Posterior vena cava (tissue), 2 donors: Measurements from ENCODE around the gene RUSC1. TPM values are rescaled to one million over a fixed set of nuclear protein-coding genes. Genes with fewer than 3 reads are reported as not detected.

Experiments used
- DNase-seq: peaks from one replicate; pipeline ENCODE4 v3.0.0-alpha.2; 2020; ENCODE audit warnings: low spot score
- intact Hi-C, 2 donors: fragments of 100-400 bp; cut with DNase I; formaldehyde crosslinking; loops; one replicate each; pipeline versions ENCODE4 v1.14.1 to v1.14.2; 2022 to 2023
- long read RNA-seq, 2 donors: library from polyadenylated mRNA; unstranded; transcript quantifications; one replicate each; pipeline ENCODE4 v2.0.0, GENCODE V29; 2020 to 2021
- total RNA-seq, 2 donors: library from RNA; stranded (reverse); fragmentation: NEBNext Ultra II Directional; extraction: Animal tissue kit (Norgen Biotek cat#: 25700); gene quantifications; one replicate each; pipeline ENCODE4 v1.2.1, GENCODE V29; 2021
- donor health status: DM: yes; HTN: yes; CAD: no.
- donor health status: DM: yes; HTN: yes; CAD: no.

Gene RUSC1, protein sequence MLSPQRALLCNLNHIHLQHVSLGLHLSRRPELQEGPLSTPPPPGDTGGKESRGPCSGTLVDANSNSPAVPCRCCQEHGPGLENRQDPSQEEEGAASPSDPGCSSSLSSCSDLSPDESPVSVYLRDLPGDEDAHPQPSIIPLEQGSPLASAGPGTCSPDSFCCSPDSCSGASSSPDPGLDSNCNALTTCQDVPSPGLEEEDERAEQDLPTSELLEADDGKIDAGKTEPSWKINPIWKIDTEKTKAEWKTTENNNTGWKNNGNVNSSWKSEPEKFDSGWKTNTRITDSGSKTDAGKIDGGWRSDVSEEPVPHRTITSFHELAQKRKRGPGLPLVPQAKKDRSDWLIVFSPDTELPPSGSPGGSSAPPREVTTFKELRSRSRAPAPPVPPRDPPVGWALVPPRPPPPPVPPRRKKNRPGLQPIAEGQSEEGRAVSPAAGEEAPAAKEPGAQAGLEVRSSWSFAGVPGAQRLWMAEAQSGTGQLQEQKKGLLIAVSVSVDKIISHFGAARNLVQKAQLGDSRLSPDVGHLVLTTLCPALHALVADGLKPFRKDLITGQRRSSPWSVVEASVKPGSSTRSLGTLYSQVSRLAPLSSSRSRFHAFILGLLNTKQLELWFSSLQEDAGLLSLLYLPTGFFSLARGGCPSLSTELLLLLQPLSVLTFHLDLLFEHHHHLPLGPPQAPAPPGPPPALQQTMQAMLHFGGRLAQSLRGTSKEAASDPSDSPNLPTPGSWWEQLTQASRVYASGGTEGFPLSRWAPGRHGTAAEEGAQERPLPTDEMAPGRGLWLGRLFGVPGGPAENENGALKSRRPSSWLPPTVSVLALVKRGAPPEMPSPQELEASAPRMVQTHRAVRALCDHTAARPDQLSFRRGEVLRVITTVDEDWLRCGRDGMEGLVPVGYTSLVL
- 10 to 100 TPM; 32.5 to 34.6 TPM for total RNA-seq
- long read RNA-seq, donor 1, partial matches to known transcripts = 5 of 17 reads
- long read RNA-seq, donor 1, other reads (novel, unspliced or antisense) = 6 of 17 reads
- long read RNA-seq, donor 2, transcript RUSC1-203 (9 exons, 1,968 nt) = major isoform, 17 of 75 reads
- long read RNA-seq, donor 2, transcript RUSC1-201 (8 exons, 2,163 nt) = minor isoform, 7 of 75 reads
- long read RNA-seq, donor 2, transcript RUSC1-202 (9 exons, 2,503 nt) = minor isoform, 10 of 75 reads
- long read RNA-seq, donor 2, transcript RUSC1-214 (8 exons, 1,700 nt) = minor isoform, 14 of 75 reads
- long read RNA-seq, donor 2, partial matches to known transcripts = 9 of 75 reads
- long read RNA-seq, donor 2, other reads (novel, unspliced or antisense) = 15 of 75 reads

DNA sequence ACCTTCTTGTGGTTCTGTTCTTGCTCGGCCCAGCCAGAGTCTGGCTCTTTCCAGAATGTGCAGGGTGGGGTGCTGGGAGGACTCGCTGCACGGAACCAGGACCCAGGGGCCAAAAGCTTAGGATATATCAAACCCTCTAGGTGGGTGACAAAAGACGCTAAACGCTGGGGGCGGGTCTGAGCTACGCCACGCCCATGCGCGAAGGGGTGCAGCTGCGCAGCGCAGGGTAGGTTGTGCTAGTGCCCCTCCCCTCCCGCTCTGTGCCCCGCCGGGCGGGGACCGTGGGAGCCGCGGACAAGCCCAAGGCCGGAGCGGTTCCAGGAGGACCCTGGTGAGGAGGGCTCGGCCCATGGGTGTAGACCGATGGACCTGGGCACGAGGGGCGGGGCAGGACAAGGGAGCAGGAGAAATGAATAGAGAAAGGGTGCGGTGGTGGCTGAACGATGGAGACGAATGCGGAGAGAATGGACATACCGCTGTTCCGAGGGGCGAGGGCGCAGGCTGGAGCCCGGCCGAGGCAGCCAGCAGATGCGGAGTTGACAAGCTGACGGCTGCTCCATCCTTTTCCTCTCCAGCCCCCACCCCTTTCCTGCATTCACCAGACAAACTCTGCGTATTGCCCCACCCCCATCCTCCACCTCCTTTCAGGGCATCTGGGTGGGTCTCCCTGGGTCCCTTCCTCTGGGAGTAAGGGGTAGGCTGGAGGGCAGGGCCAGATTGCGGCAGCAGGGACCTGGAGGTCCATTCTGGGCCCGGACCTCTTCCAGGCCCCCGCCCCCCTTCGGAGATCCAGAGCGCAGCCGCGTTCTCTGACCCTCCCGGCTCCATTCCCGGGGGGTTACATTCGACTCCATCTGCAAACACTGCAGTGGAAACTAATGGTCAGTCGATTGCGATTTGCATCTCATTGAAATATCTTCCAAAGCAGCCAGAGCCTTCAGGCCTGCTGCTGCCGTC is at the start of gene RUSC1:
Gene RUSC1, plus strand, starts transcription at position 234 of the 957 bp plus-strand sequence. CDS start 880 bp downstream, outside the sequence.
- intact Hi-C loops = loop anchor here (5.0 kb wide), 2 partner anchors 44 to 69 kb away; partner anchors contain the start of gene HCN3 (in 2 of the 2)
- DNase-seq = peak; percentile 93

DNA sequence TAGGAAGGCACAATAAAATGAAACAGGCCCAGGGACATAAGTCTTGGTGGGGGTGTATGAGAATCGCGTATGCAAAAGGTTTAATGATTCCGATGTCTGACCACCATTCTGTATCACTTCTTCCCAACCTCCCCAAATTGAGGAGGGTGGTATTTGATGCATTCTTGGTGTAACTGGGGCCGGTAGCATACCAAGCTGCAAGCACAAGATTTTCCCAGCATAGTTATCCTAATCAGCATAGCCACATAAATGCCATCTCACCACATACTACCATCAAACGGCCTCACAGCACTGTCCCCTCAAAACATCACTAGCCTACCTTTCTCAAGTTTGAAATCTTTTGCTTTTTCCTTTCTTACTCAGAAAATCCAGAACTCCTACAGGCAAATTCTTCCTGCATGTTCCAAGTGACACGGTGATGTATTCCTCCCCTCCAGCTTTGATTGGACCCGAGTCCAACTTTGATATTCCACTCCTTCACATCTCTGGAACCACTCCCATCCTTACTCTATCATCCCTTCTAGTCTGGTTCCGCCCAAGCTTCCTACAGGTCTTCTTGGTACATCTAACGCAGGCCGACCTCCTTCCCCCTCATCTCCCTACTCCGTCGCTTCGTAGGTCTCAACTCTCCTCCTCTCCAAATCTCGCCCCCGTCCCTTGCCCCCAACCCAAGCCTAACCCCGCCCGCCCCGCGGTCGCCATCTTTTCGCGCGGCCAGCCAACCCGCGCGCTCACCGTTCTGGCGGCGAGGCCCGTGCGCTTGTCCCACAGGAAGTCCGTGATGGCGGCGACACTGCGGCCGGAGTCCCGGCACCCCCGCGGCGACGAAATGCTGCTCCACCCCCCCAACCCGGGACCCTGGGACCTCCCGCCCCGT is 48.0 kb upstream of the RUSC1 start:
- intact Hi-C loops = no loop called here
- DNase-seq = peak; percentile 90

DNA sequence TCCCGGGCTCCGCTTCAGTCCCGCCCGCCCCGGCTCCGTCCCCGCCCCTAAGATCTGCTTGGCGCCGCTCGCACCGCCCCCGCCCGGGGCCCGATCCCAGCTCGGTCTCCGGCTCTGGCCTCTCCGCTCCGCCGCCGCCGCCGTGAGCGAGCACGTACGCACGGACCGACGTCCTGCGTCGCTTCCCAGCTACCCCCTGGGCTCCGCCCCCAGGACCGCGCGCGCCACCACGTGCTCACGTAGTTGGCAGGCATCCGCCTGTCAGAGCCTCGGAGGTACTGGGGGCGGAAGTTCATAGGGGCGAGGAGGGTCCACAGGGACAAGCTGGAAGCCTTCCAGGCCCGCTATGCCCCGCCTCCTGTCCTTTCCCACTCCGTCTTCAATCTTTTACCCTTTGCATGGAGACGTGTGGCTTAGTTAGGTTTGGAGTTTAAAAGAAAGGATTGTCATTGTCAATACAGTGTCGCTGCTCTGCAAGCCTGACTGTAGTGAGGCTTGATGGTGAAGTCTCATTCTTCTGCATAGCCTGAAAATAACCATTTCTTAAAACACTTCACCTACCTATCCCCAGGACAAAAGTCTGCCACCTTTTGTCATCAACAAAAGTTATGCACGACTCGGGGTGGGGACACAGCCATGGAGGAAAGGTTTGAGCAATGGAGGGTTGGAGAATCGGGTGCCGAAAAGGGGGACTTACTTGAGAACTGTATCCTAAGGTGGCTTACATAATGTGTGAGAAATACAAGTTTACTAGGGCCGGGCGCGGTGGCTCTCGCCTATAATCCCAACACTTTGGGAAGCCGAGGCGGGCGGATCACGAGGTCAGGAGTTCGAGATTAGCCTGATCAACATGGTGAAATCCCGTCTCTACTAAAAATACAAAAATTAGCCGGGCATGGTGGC is 47.1 kb upstream of the RUSC1 start, which contains the start of gene CLK2:
Gene CLK2, minus strand, starts transcription at position 162 of the 903 bp plus-strand sequence. CDS start 2,527 bp downstream, outside the sequence.
- peak; percentile 99 for DNase-seq

DNA sequence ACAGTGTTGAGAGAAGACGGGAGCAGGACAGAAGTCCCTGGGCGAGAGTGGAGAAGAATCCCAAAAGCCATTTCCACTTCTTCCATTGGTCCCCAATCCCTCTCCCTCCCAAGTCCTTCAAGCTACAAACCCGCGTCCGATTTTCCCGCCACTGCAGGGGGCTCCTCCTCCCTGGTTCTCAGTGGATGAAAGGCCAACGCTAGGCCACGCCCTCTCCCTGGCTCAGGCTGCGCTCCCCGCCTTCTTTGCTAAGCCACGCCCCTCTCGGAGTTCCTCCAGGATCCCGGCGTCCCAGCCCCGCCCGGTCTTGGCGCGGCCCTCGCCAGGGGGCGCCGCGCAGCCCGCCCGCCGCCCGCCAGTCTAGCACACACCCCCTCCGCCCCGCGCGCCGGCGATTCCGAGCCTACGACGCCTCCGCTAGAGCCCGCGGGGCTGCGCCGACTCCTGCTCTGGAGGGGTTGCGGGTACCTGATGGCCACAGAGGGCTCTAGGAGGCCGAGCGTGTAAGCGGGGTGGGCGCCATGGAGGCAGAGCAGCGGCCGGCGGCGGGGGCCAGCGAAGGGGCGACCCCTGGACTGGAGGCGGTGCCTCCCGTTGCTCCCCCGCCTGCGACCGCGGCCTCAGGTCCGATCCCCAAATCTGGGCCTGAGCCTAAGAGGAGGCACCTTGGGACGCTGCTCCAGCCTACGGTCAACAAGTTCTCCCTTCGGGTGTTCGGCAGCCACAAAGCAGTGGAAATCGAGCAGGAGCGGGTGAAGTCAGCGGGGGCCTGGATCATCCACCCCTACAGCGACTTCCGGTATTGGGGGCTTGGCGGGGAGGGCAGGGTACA is 43.4 kb upstream of the RUSC1 start, which contains the start of gene HCN3:
Gene HCN3, plus strand, starts transcription at position 394 of the 832 bp plus-strand sequence. Its CDS starts 128 bp downstream, at position 522.
- peak; percentile 99 for DNase-seq
- intact Hi-C loops = loop anchor here (5.0 kb wide), 1 partner anchor 45 kb away; the partner anchor contains the start of gene RUSC1 (in 2 of the 2)

More for the DNA sequence above, 47.1 kb upstream of the RUSC1 start, which contains the start of gene CLK2:
- intact Hi-C loops = loop anchor here in 1 of 2 donors (2.0 kb wide), 1 partner anchor 17 kb away; no protein-coding TSS in a partner anchor

DNA sequence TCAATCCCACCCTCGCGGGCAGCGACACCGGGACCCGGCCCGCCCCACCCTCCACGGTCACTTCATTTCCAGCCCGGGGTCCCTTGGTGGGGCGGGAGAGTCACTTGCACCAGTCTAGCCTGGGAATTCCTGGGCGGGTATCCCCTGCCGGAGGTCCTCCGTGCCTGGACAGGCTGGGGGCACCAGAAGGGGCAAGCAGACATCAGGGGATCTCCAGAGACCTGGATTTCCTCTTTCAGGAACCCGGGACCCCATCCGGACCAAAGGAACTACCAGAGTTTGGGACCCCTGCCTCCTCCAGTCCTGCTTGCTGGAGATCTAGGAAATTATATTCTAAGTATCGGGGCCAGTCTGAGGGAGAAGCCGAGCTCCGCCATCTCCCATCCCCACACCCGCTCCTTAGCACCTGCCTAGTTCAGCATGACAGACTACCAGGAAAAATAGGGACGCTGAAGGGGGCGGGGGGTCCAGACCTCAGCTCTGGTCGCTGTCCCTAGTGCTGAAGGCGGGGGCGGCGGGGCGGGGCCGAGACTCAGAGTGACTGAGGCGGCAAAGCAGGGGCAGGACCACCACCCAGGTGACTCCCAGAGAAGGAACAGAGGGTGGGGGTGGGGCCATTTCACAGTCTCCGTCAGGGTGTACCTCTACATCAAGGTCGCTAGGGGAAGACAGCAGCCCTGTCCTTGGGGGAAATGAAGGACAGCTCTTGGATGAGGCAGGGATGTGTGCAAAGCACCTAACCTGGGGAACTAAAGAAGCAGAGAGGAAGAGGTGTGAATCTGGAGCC is 42.6 kb upstream of the RUSC1 start:
- DNase-seq = no peak
- intact Hi-C loops = loop anchor here (5.0 kb wide), 1 partner anchor 44 kb away; the partner anchor contains the start of gene RUSC1 (in 2 of the 2)

DNA sequence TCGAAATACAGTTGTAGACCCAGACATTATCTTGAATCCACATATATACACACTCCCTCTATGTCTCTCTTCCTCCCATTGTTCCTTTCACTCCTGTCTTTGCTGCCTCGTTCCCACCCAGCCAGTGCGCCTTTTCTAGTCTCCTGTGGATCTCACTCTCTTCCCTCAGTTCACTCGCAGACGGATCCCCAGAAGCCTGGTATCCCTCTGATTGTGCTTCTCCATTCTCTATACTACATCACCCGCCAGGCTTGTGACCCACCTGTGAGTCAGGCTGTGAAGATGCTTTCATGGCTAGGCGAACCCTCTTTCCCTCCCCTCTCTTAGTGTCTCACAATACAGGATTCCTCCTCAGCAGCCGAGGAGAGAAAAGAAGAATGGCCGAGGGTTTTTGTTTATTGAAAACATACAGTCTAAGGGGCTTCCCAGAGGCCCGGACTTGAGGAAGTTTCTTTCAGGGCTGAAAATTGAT is 42.0 kb upstream of the RUSC1 start:
- intact Hi-C loops = loop anchor here (5.0 kb wide), 1 partner anchor 44 kb away; the partner anchor contains the start of gene RUSC1 (in 2 of the 2)
- DNase-seq = no peak

DNA sequence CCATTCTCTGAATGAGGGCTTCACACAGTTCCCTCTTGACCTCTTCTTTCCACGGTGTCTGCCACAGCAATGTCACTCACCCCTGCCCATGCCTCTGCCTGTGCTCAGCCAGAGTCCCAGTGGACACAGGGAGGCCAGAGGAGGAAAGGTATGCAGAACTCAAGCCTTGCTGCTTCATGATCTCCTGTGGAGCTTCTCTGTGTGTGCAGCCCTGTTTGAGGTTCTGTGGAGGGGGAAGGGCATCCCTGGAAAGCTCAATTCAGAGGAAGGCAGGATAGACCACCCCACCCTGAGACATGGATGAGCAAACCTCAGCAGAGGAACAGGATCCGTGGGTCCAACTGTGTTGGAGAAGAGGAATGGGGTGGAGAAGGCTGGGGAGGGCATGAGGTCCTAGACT is 41.4 kb upstream of the RUSC1 start:
- intact Hi-C loops = loop anchor here (5.0 kb wide), 1 partner anchor 43 kb away; the partner anchor contains the start of gene RUSC1 (in 2 of the 2)
- no peak for DNase-seq

DNA sequence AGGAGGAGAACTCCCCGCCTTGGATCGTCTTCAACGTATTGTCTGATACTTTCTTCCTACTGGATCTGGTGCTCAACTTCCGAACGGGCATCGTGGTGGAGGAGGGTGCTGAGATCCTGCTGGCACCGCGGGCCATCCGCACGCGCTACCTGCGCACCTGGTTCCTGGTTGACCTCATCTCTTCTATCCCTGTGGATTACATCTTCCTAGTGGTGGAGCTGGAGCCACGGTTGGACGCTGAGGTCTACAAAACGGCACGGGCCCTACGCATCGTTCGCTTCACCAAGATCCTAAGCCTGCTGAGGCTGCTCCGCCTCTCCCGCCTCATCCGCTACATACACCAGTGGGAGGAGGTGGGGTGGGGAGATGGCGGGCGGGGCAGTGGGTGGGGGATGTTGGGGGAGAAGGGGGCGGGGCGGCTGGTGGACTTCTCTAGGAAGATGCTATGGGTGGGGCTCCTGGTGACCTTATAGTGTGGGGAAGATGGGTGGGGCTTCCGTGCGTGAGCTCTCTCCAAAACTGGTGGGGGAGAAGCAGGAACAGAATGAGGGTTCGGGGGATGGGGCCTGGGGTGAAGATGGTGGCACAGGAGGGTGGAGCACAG is 38.1 kb upstream of the RUSC1 start:
- intact Hi-C loops = no loop called here
- DNase-seq = no peak

DNA sequence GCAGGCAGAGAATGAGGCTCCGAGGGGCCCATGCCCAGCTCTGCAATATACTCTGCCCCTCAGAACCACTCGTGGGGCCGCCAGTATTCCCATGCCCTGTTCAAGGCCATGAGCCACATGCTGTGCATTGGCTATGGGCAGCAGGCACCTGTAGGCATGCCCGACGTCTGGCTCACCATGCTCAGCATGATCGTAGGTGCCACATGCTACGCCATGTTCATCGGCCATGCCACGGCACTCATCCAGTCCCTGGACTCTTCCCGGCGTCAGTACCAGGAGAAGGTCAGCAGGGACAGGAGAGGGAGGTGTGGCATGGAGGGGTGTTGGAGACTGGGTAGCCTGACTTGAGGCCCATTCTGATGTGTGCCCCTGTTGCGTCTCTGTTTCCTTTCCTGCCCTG is 36.2 kb upstream of the RUSC1 start:
- intact Hi-C loops = no loop called here
- no peak for DNase-seq

DNA sequence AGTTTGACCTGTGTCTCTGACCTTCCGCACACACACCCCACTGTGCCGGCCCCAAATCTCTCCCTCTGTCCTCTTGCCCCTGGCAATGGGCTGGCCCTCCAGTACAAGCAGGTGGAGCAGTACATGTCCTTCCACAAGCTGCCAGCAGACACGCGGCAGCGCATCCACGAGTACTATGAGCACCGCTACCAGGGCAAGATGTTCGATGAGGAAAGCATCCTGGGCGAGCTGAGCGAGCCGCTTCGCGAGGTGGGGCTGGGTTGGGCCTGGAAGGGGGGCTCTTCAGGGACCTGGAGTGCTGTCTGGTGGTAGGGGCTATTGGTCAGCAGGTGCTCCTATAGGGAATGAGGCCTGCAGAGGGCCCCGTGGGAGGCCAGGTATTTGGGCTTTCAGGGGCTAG is 35.6 kb upstream of the RUSC1 start:
- intact Hi-C loops = no loop called here
- DNase-seq = no peak

DNA sequence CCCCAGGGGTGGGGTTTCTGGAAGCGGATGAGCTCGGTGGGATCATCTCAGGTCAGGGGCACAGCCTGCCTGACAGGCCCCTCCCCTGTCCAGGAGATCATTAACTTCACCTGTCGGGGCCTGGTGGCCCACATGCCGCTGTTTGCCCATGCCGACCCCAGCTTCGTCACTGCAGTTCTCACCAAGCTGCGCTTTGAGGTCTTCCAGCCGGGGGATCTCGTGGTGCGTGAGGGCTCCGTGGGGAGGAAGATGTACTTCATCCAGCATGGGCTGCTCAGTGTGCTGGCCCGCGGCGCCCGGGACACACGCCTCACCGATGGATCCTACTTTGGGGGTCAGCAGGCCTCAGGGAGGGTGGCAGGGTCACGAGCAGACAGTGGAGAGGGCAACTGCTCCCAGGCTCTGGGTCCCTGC is 35.1 kb upstream of the RUSC1 start:
- no peak for DNase-seq
- intact Hi-C loops = no loop called here

DNA sequence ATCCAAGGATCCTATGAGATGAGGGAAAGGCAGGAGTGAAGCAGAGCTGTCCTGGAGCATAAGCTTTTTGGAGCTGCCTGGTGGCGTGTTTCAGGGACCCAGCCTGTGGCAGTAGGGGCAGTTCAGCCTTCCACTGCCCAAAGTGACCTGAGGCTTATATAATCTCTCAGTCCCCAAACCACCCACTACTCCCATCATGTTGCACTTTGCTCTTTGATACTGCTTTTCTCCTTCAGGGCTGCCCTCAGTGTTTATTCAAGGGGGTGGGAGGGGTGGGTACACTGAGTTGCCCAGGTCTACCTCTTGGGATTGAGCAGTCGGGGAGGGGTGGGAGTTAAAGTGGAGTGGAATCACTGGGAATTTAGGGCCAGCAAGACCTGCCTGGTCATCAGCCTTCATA is 34.1 kb upstream of the RUSC1 start:
- intact Hi-C loops = no loop called here
- no peak for DNase-seq

DNA sequence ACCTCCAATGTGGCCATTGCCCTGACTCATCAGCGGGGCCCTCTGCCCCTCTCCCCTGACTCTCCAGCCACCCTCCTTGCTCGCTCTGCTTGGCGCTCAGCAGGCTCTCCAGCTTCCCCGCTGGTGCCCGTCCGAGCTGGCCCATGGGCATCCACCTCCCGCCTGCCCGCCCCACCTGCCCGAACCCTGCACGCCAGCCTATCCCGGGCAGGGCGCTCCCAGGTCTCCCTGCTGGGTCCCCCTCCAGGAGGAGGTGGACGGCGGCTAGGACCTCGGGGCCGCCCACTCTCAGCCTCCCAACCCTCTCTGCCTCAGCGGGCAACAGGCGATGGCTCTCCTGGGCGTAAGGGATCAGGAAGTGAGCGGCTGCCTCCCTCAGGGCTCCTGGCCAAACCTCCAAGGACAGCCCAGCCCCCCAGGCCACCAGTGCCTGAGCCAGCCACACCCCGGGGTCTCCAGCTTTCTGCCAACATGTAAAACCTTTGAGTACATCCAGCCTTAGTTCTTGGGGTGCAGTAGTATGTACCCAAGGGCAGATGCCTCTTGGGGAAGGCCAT is 32.6 kb upstream of the RUSC1 start:
- intact Hi-C loops = no loop called here
- DNase-seq = no peak
